ENCODE measurements around the gene CNTNAP2. TPM values are rescaled to one million over a fixed set of nuclear protein-coding genes. Genes with fewer than 3 reads are reported as not detected.

The CNTNAP2 gene
- total and polyA plus RNA-seq, 7 donors, result 0.60 to 2.4 (median 1.7) TPM

DNA sequence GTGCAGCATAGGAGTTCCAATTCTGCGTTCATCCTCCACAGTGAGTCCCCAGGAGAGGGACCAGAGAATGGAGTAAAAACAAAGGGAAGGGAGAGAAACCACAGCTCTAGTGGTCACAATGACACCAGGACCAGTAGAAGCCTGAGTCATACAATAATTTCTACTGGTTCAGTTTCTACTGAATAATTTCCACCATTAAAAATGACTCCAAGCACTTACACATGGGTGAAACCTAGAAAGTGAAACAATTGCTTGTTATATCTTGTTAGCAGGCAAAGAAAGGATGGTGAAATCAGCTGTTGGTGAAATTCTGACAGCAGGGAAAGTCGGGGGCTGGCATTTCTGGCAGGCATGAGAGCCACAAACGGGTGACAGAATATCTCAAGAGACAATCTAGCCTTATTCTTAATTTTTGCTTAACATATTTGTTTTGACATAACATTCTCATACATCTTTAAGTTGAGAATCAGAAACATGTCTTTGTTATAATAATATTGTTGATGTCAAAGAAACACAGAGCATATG is 1408.2 kb downstream of the CNTNAP2 start:
- peaks cover 0 to 4% (median 0%) of the 10 kb centered on the region in 3 donors for H3K27me3 ChIP-seq
- H3K9me3 ChIP-seq, result no peaks in the 10 kb centered on the region
- TF ChIP-seq POLR2AphosphoS5 (IDR thresholded peaks at IDR 0.05) (no peak), POLR2A (IDR thresholded peaks at IDR 0.05) (no peak), CTCF (IDR thresholded peaks at IDR 0.05) (no peak)
- no peak for DNase-seq
- H3K36me3 ChIP-seq, result no peaks in the 10 kb centered on the region
- no peak overlapping the region for H3K4me3 ChIP-seq
- 55 to 69% methylated on average over 3 of the region's 3 CpGs for WGBS, 2 donors
- no peaks in the 10 kb centered on the region for H3K4me1 ChIP-seq
- H3K27ac ChIP-seq, result no peak overlapping the region
- intact Hi-C loops (cut with DNase I), result no loop called here

- no peak for DNase-seq
- WGBS, 2 donors, result 74 to 88% methylated on average over 2 of the region's 2 CpGs
- H3K27me3 ChIP-seq, result peaks cover 0 to 4% (median 0%) of the 10 kb centered on the region in 3 donors
- H3K27ac ChIP-seq, result no peak overlapping the region
- H3K36me3 ChIP-seq, result no peaks in the 10 kb centered on the region
- H3K4me1 ChIP-seq, result no peaks in the 10 kb centered on the region
- no peaks in the 10 kb centered on the region for H3K9me3 ChIP-seq
- intact Hi-C loops (cut with DNase I), result no loop called here
- TF ChIP-seq POLR2AphosphoS5 (IDR thresholded peaks at IDR 0.05), result no peak
- TF ChIP-seq EP300 (IDR thresholded peaks at IDR 0.05), result no peak
- TF ChIP-seq POLR2A (IDR thresholded peaks at IDR 0.05), result no peak
- no peak for TF ChIP-seq CTCF (IDR thresholded peaks at IDR 0.05)
- no peak overlapping the region for H3K4me3 ChIP-seq
Measured at GRCh38 chr7:147525325-147525724, 1408.7 kb downstream of the CNTNAP2 start.

- Histone ChIP-seq H3K27ac (no peak overlapping the region), H3K36me3 (no peaks in the 10 kb centered on the region), H3K9me3 (no peaks in the 10 kb centered on the region), H3K4me3 (no peak overlapping the region), H3K4me1 (no peaks in the 10 kb centered on the region), H3K27me3 (no peaks in the 10 kb centered on the region)
- intact Hi-C loops (cut with DNase I), result no loop called here
- WGBS, 2 donors, result 80 to 86% methylated on average over 6 of the region's 6 CpGs
- DNase-seq, result no peak
- no peak for TF ChIP-seq POLR2A (IDR thresholded peaks at IDR 0.05)
- no peak for TF ChIP-seq POLR2AphosphoS5 (IDR thresholded peaks at IDR 0.05)
- TF ChIP-seq CTCF (IDR thresholded peaks at IDR 0.05), result no peak
- TF ChIP-seq EP300 (IDR thresholded peaks at IDR 0.05), result no peak
Measured at GRCh38 chr7:147535701-147536111, 1419.1 kb downstream of the CNTNAP2 start.

DNA sequence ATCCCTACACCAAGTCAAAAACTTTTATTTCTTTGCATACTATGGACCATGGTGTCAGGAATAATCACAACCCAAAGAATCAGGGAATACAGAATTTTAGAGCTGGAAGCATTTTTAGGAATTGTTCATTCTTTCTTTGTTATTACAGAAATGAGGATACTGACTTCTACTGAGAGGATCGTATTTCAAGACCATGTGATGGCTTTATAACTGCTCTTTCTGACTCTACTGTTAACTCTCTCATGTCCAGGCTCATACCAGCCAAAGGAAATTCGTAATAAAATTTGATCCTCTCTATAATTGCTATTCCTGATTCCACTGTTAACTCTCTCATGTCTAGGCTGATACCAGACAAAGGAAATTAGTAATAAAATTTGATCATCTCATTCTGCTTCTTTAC is 1423.1 kb downstream of the CNTNAP2 start:
- Histone ChIP-seq H3K27ac (no peak overlapping the region), H3K4me1 (no peaks in the 10 kb centered on the region), H3K9me3 (no peaks in the 10 kb centered on the region), H3K4me3 (no peak overlapping the region), H3K36me3 (no peaks in the 10 kb centered on the region), H3K27me3 (no peaks in the 10 kb centered on the region)
- no peak for TF ChIP-seq POLR2AphosphoS5 (IDR thresholded peaks at IDR 0.05)
- TF ChIP-seq CTCF (IDR thresholded peaks at IDR 0.05), result no peak
- TF ChIP-seq POLR2A (IDR thresholded peaks at IDR 0.05), result no peak
- no peak for TF ChIP-seq EP300 (IDR thresholded peaks at IDR 0.05)
- no peak for DNase-seq
- 10 to 41% methylated on average over 2 of the region's 2 CpGs for WGBS, 2 donors
- intact Hi-C loops (cut with DNase I), result no loop called here

DNA sequence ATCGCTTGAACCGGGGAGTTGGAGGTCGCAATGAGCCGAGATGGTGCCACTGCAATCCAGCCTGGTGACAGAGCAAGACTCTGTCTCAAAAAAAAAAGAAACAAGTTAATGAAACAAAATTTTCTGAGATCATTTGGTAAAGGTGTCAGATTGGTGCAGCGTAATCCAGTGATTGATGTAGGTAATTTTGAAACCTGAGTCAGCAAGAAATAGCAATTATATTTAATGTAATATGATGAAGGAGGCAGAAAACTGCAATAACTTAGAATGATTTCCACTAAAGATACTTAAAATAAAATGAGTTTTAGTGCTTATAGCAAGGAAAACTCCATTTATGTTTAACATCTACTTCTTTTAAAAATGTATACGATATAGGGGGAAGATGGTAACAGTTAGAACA is 1424.1 kb downstream of the CNTNAP2 start:
- Histone ChIP-seq H3K36me3 (no peaks in the 10 kb centered on the region), H3K27me3 (no peaks in the 10 kb centered on the region), H3K9me3 (no peaks in the 10 kb centered on the region), H3K27ac (no peak overlapping the region), H3K4me1 (no peaks in the 10 kb centered on the region), H3K4me3 (no peak overlapping the region)
- DNase-seq, result no peak
- TF ChIP-seq POLR2A (IDR thresholded peaks at IDR 0.05) (no peak), POLR2AphosphoS5 (IDR thresholded peaks at IDR 0.05) (no peak), EP300 (IDR thresholded peaks at IDR 0.05) (no peak), CTCF (IDR thresholded peaks at IDR 0.05) (no peak)
- intact Hi-C loops (cut with DNase I), result no loop called here
- 87 to 91% methylated on average over 6 of the region's 6 CpGs for WGBS, 2 donors
